BLaER1 (cell line): Measurements from ENCODE around the gene C1orf167.

Experiments
- H3K27ac ChIP-seq: shearing (Covaris generic); formaldehyde crosslinking; 2 replicates; pipeline ENCODE4 v1.8.1; 2022
- H3K27me3 ChIP-seq: shearing (Covaris generic); formaldehyde crosslinking; 2 replicates; pipeline ENCODE4 v1.8.1; 2022
- H3K36me3 ChIP-seq: shearing (Covaris generic); formaldehyde crosslinking; 2 replicates; pipeline ENCODE4 v1.8.1; 2022
- H3K4me1 ChIP-seq: shearing (Covaris generic); formaldehyde crosslinking; 2 replicates; pipeline ENCODE4 v1.8.1; 2022
- H3K4me2 ChIP-seq: shearing (Covaris generic); formaldehyde crosslinking; 2 replicates; pipeline ENCODE4 v1.8.1; 2022
- H3K4me3 ChIP-seq: shearing (Covaris generic); formaldehyde crosslinking; 2 replicates; pipeline ENCODE4 v1.8.1; 2022
- H3K9ac ChIP-seq: shearing (Covaris generic); formaldehyde crosslinking; 2 replicates; pipeline ENCODE4 v1.8.1; 2022
- H3K9me3 ChIP-seq: shearing (Covaris generic); formaldehyde crosslinking; 2 replicates; pipeline ENCODE4 v1.8.1; 2022
- H4K20me1 ChIP-seq: shearing (Covaris generic); formaldehyde crosslinking; 2 replicates; pipeline ENCODE4 v1.8.1; 2022
- Cebpa-rat ChIP-seq: shearing (Covaris generic); IDR thresholded peaks from 2 replicates; pipeline ENCODE4 v1.8.1; 2022

Gene C1orf167

GRCh38 chr1:11759791-11760190, 2.2 kb upstream of the C1orf167 start:
- no peak overlapping the region for H3K9ac ChIP-seq
- H3K9me3 ChIP-seq: no peaks in the 10 kb centered on the region
- H3K4me2 ChIP-seq: no peak overlapping the region
- H3K27ac ChIP-seq: no peak overlapping the region
- no peak overlapping the region for H3K4me3 ChIP-seq
- no peaks in the 10 kb centered on the region for H4K20me1 ChIP-seq
- H3K4me1 ChIP-seq: peaks cover 6% of the 10 kb centered on the region; the same call in 1 of the 2 replicates
- H3K27me3 ChIP-seq: 0 out of 2 replicates have a peak, but pooled peaks cover 4% of the 10 kb centered on the region
- no peak for TF ChIP-seq Cebpa-rat
- no peaks in the 10 kb centered on the region for H3K36me3 ChIP-seq

DNA sequence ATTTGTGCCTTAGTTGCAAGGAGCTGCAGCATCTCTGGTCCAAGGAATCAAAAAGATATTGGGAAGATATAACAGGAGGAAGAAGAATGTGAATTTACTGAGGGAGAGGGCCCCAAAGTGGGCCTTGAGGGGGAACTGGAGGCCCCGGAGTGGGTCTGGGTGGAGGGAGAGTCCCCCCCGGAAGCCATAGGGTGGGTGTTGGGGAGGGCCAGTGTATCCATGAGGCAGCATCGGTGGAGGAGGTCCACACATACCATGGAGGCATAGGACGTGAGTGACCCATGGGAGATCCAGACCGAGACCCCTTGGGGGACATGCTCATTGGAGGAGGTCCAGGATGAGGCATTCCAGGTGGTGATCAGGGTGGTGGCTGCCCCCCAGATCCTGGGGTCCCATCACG, 708 bp upstream of the C1orf167 start:
- Histone ChIP-seq H3K36me3 (no peaks in the 10 kb centered on the region), H3K27me3 (0 out of 2 replicates have a peak, but pooled peaks cover 4% of the 10 kb centered on the region), H3K9ac (no peak overlapping the region), H3K4me3 (no peak overlapping the region), H4K20me1 (no peaks in the 10 kb centered on the region), H3K4me1 (peaks cover 6% of the 10 kb centered on the region; the same call in 1 of the 2 replicates), H3K9me3 (no peaks in the 10 kb centered on the region), H3K4me2 (no peak overlapping the region), H3K27ac (no peak overlapping the region)
- TF ChIP-seq Cebpa-rat: no peak

GRCh38 chr1:11764115-11764514, 2.1 kb downstream of the C1orf167 start:
- Histone ChIP-seq H3K4me2 (no peak overlapping the region), H3K9me3 (no peaks in the 10 kb centered on the region), H3K4me1 (peaks cover 13% of the 10 kb centered on the region), H3K36me3 (no peaks in the 10 kb centered on the region), H4K20me1 (no peaks in the 10 kb centered on the region), H3K27me3 (0 out of 2 replicates have a peak, but pooled peaks cover 4% of the 10 kb centered on the region), H3K4me3 (no peak overlapping the region), H3K9ac (no peak overlapping the region), H3K27ac (no peak overlapping the region)
- TF ChIP-seq Cebpa-rat: no peak

GRCh38 chr1:11764519-11764918, 2.5 kb downstream of the C1orf167 start:
- H3K4me3 ChIP-seq: no peak overlapping the region
- no peaks in the 10 kb centered on the region for H3K9me3 ChIP-seq
- H3K4me2 ChIP-seq: no peak overlapping the region
- H3K9ac ChIP-seq: no peak overlapping the region
- no peaks in the 10 kb centered on the region for H4K20me1 ChIP-seq
- no peaks in the 10 kb centered on the region for H3K36me3 ChIP-seq
- H3K4me1 ChIP-seq: peaks cover 17% of the 10 kb centered on the region
- no peak for TF ChIP-seq Cebpa-rat
- 0 out of 2 replicates have a peak, but pooled peaks cover 4% of the 10 kb centered on the region for H3K27me3 ChIP-seq
- no peak overlapping the region for H3K27ac ChIP-seq

- peaks cover 17% of the 10 kb centered on the region for H3K4me1 ChIP-seq
- no peak for TF ChIP-seq Cebpa-rat
- H3K27me3 ChIP-seq: 0 out of 2 replicates have a peak, but pooled peaks cover 4% of the 10 kb centered on the region
- H3K4me2 ChIP-seq: no peak overlapping the region
- no peaks in the 10 kb centered on the region for H4K20me1 ChIP-seq
- H3K27ac ChIP-seq: no peak overlapping the region
- no peak overlapping the region for H3K4me3 ChIP-seq
- no peaks in the 10 kb centered on the region for H3K9me3 ChIP-seq
- no peaks in the 10 kb centered on the region for H3K36me3 ChIP-seq
- no peak overlapping the region for H3K9ac ChIP-seq
Observed at GRCh38 chr1:11765661-11766428, 3.9 kb downstream of the C1orf167 start.

DNA sequence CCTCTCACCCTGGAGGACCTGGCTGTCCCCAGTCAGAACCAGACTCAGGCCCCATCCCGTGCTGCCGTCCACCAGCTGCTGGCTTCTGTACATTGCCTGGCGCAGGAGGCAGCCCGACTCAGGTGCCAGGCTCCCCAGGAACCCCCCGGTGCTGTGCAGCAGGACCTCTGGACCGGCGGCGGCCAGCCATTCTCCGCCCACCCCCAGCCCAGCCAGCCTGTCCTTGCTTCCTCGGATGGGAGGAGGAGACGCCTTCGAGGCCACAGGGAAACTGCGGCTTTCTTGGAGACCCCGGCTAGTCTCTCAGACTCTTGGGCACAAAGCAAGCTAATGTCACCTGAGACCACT, 4.4 kb downstream of the C1orf167 start:
- no peak overlapping the region for H3K27ac ChIP-seq
- no peaks in the 10 kb centered on the region for H3K36me3 ChIP-seq
- H3K27me3 ChIP-seq: 0 out of 2 replicates have a peak, but pooled peaks cover 4% of the 10 kb centered on the region
- no peak overlapping the region for H3K4me3 ChIP-seq
- no peaks in the 10 kb centered on the region for H3K9me3 ChIP-seq
- TF ChIP-seq Cebpa-rat: no peak
- H3K4me1 ChIP-seq: peaks cover 17% of the 10 kb centered on the region
- H4K20me1 ChIP-seq: no peaks in the 10 kb centered on the region
- H3K9ac ChIP-seq: no peak overlapping the region
- H3K4me2 ChIP-seq: no peak overlapping the region

DNA sequence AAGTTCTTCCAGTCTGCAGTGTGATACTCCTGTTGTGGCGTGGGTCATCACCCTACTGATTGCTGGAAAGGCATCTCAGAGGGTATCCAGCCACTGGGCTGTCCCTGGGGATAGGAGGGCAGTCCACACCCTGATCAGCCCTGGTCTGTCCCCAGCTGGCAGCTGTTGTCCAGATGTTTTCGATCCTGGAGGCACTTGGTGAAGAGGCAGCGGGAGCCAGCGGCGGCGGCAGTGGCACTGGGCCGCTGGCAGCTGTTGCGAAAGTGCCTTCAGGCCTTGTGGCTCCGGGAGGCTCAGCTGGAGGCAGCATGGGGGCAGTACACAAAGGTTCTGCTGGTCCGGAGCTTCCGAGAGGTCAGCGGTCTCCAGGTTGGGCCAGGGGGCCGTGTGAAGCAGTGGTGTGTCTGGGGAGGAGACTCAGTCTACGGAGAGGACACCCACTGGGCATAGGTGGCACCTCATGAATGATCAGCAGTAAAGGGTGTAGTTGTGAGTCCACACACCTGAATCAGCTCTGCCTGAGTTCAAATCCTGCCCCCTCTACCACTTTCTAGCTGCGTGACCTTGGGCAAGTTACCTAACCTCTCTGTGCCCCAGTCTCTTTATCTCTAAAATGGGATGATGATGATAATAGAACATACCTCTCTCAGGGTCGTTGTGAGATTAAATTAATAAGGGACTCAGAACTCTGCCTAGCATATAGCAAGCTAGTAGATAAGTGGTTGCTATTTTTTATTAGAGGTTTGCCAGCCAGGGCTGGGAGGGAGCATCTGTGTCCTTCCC, 6.1 kb downstream of the C1orf167 start:
- no peak for TF ChIP-seq Cebpa-rat
- Histone ChIP-seq H3K4me2 (no peak overlapping the region), H3K4me3 (no peak overlapping the region), H3K27ac (no peak overlapping the region), H3K4me1 (peaks cover 21% of the 10 kb centered on the region), H4K20me1 (no peaks in the 10 kb centered on the region), H3K36me3 (no peaks in the 10 kb centered on the region), H3K9me3 (no peaks in the 10 kb centered on the region), H3K27me3 (no peaks in the 10 kb centered on the region), H3K9ac (no peak overlapping the region)

- H3K27ac ChIP-seq: no peak overlapping the region
Observed at GRCh38 chr1:11768821-11769220, 6.8 kb downstream of the C1orf167 start.

DNA sequence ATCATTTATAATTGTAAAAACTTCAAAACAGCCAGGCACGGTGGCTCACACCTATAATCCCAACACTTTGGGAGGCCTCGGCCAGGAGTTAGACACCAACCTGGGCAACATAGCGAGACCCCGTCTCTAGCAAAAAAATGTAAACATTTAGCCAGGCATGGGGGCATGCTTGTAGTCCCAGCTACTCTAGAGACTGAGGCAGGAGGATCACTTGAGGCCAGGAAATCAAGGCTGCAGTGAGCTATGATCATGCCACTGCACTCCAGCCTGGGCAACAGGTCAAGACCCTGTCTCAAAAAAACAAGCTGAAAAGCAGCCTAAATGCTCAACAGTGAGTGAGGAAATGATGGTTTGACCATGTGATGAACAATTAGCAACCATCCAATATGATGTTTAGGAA, 7.3 kb downstream of the C1orf167 start:
- TF ChIP-seq Cebpa-rat: no peak
- H3K9ac ChIP-seq: no peak overlapping the region
- no peaks in the 10 kb centered on the region for H4K20me1 ChIP-seq
- no peak overlapping the region for H3K4me3 ChIP-seq
- no peaks in the 10 kb centered on the region for H3K9me3 ChIP-seq
- no peaks in the 10 kb centered on the region for H3K36me3 ChIP-seq
- peak overlapping the region; percentile 16 for H3K4me2 ChIP-seq
- H3K27me3 ChIP-seq: no peaks in the 10 kb centered on the region
- peaks cover 21% of the 10 kb centered on the region for H3K4me1 ChIP-seq
- no peak overlapping the region for H3K27ac ChIP-seq

More at GRCh38 chr1:11768821-11769220, 6.8 kb downstream of the C1orf167 start:
- Histone ChIP-seq H3K9ac (no peak overlapping the region), H3K27me3 (no peaks in the 10 kb centered on the region), H3K9me3 (no peaks in the 10 kb centered on the region), H4K20me1 (no peaks in the 10 kb centered on the region), H3K4me3 (no peak overlapping the region), H3K4me2 (peak overlapping the region; percentile 16), H3K36me3 (no peaks in the 10 kb centered on the region), H3K4me1 (peaks cover 21% of the 10 kb centered on the region)
- no peak for TF ChIP-seq Cebpa-rat

DNA sequence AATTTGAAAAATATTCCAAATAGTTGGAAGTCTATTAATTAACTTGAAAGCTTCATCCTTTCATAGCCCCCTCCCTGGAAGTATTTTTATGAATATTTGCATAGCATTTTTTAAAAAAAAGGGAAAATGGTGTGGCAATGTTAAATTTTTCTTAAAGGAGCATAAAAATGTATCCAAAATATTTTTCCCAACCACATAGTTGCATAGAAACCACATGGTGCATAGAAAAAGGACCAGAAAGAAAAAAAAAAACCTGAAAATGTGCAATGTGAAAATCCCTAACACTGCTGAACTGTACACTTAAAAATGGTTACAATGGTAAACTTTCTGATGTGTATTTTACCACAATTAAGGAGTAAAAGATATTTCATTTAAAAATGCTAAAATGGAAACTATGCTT, 8.0 kb downstream of the C1orf167 start:
- Histone ChIP-seq H3K4me2 (no peak overlapping the region), H3K36me3 (no peaks in the 10 kb centered on the region), H4K20me1 (no peaks in the 10 kb centered on the region), H3K27ac (no peak overlapping the region), H3K9me3 (no peaks in the 10 kb centered on the region), H3K4me3 (no peak overlapping the region), H3K4me1 (peaks cover 21% of the 10 kb centered on the region), H3K9ac (no peak overlapping the region), H3K27me3 (no peaks in the 10 kb centered on the region)
- TF ChIP-seq Cebpa-rat: no peak
